ENCODE measurements around the gene FUZ. TPM values are rescaled to one million over a fixed set of nuclear protein-coding genes. Genes with fewer than 3 reads are reported as not detected.

Gene FUZ
- polyA plus RNA-seq, 1 of the 3 experiments (the other 2 are of a cell fraction), result 29.9 TPM

- Histone ChIP-seq H3K4me1 (ENCODE audit: control insufficient read depth in 1 of 2, insufficient read depth in 2 of 2, low read depth in 1 of 2, low read length in 1 of 2) (no peaks in the 10 kb centered on the region), H2AFZ (ENCODE audit: low read depth) (no peak overlapping the region), H3K9ac (no peak overlapping the region), H3K36me3 (replicated peaks in 1 of 2; ENCODE audit: control insufficient read depth in 1 of 2, insufficient read depth in 2 of 2, low read length in 1 of 2) (peaks cover 22 to 42% of the 10 kb centered on the region in 2 experiments), H3F3A (replicated peaks; ENCODE audit: insufficient read depth) (no peaks in the 10 kb centered on the region), H3K9me2 (no peaks in the 10 kb centered on the region), H3K9me3 (no peaks in the 10 kb centered on the region), H3K4me2 (no peak overlapping the region), H3K27ac (ENCODE audit: low read depth in 2 of 2, low read length in 1 of 2) (no peak overlapping the region), H3K79me2 (ENCODE audit: insufficient read depth) (no peaks in the 10 kb centered on the region), H3K27me3 (ENCODE audit: insufficient read depth) (no peaks in the 10 kb centered on the region), H3K4me3 (ENCODE audit: low read depth in 2 of 2, low read length in 1 of 2) (no peak overlapping the region), H4K20me1 (ENCODE audit: insufficient read depth) (no peaks in the 10 kb centered on the region)
- WGBS (ENCODE audit: low lambda C conversion rate), result 94% methylated on average over 12 of the region's 20 CpGs
- POLR2A ChIA-PET, result no interaction called here
- TF ChIP-seq POLR2AphosphoS5 (IDR thresholded peaks at IDR 0.05; ENCODE audit: low read depth, low read length) (no peak), GATA2 (CRISPR knock-in tag; IDR thresholded peaks at IDR 0.05) (no peak), JUND (IDR thresholded peaks at IDR 0.05) (no peak), REST (IDR thresholded peaks at IDR 0.05; ENCODE audit: low read depth, low read length) (no peak), MEF2A (IDR thresholded peaks at IDR 0.05; ENCODE audit: borderline replicate concordance, low read depth) (no peak), TAF1 (IDR thresholded peaks at IDR 0.05; ENCODE audit: borderline replicate concordance, low read depth, low read length) (no peak), USF2 (IDR thresholded peaks at IDR 0.05; ENCODE audit: borderline replicate concordance, low read depth, low read length) (no peak), PBX3 (IDR thresholded peaks at IDR 0.05) (no peak), ELF1 (IDR thresholded peaks at IDR 0.05) (no peak), RFX5 (IDR thresholded peaks at IDR 0.05; ENCODE audit: low read length) (no peak), USF1 (IDR thresholded peaks at IDR 0.05; ENCODE audit: borderline replicate concordance, low read depth) (no peak), EP300 (IDR thresholded peaks at IDR 0.05; ENCODE audit: borderline replicate concordance in 1 of 2, low read depth in 1 of 2, low read length in 1 of 2) (no peak)
- CTCF ChIA-PET, result no interaction called here
- DNase-seq, result no peak
Measured at GRCh38 chr19:49795615-49796014, 17.5 kb downstream of the FUZ start.

- H3K27ac ChIP-seq (ENCODE audit: low read depth in 2 of 2, low read length in 1 of 2), result no peak overlapping the region
- no peaks in the 10 kb centered on the region for H3F3A ChIP-seq (replicated peaks; ENCODE audit: insufficient read depth)
- ChIA-PET POLR2A (no interaction called here), CTCF (no interaction called here)
- no peak overlapping the region for H3K4me3 ChIP-seq (ENCODE audit: low read depth in 2 of 2, low read length in 1 of 2)
- H3K4me2 ChIP-seq, result no peak overlapping the region
- no peaks in the 10 kb centered on the region for H4K20me1 ChIP-seq (ENCODE audit: insufficient read depth)
- H3K9me2 ChIP-seq, result no peaks in the 10 kb centered on the region
- no peaks in the 10 kb centered on the region for H3K9me3 ChIP-seq
- H3K79me2 ChIP-seq (ENCODE audit: insufficient read depth), result no peaks in the 10 kb centered on the region
- TF ChIP-seq EP300 (IDR thresholded peaks at IDR 0.05; ENCODE audit: borderline replicate concordance in 1 of 2, low read depth in 1 of 2, low read length in 1 of 2) (no peak), FOXM1 (IDR thresholded peaks at IDR 0.05; ENCODE audit: low read depth) (no peak), NRF1 (IDR thresholded peaks at IDR 0.05; ENCODE audit: low read depth, low read length) (no peak), USF1 (IDR thresholded peaks at IDR 0.05; ENCODE audit: borderline replicate concordance, low read depth) (no peak), TAF1 (IDR thresholded peaks at IDR 0.05; ENCODE audit: borderline replicate concordance, low read depth, low read length) (no peak), ELF1 (IDR thresholded peaks at IDR 0.05) (no peak), RAD21 (IDR thresholded peaks at IDR 0.05; ENCODE audit: low read length) (no peak), SMC3 (IDR thresholded peaks at IDR 0.05; ENCODE audit: low read depth, low read length) (no peak), POLR2AphosphoS5 (IDR thresholded peaks at IDR 0.05; ENCODE audit: low read depth, low read length) (no peak)
- H3K9ac ChIP-seq, result no peak overlapping the region
- H3K4me1 ChIP-seq (ENCODE audit: control insufficient read depth in 1 of 2, insufficient read depth in 2 of 2, low read depth in 1 of 2, low read length in 1 of 2), result no peaks in the 10 kb centered on the region
- WGBS (ENCODE audit: low lambda C conversion rate), result 56% methylated on average over 6 of the region's 6 CpGs
- H3K36me3 ChIP-seq (replicated peaks in 1 of 2; ENCODE audit: control insufficient read depth in 1 of 2, insufficient read depth in 2 of 2, low read length in 1 of 2), result peaks cover 15 to 36% of the 10 kb centered on the region in 2 experiments
- H3K27me3 ChIP-seq (ENCODE audit: insufficient read depth), result no peaks in the 10 kb centered on the region
- H2AFZ ChIP-seq (ENCODE audit: low read depth), result no peak overlapping the region
- DNase-seq, result no peak
Measured at GRCh38 chr19:49793561-49793840, 19.6 kb downstream of the FUZ start.

Measured in SK-N-SH (cell line).